GM12873 (cell line): Measurements from ENCODE around the gene DLG2.

ENCODE experiments used
- CTCF ChIP-seq: IDR thresholded peaks from 2 replicates; pipeline ENCODE4 v1.5.1; 2012; ENCODE audit warnings: low read depth, mild to moderate bottlenecking, moderate library complexity, low read length, control low read depth; ENCODE audit not compliant: insufficient read depth; ENCODE audit errors: missing control alignments

The DLG2 gene

GRCh38 chr11:85595285-85595884 is 31.8 kb downstream of the DLG2 start:
- TF ChIP-seq CTCF = peak; percentile 40

DNA sequence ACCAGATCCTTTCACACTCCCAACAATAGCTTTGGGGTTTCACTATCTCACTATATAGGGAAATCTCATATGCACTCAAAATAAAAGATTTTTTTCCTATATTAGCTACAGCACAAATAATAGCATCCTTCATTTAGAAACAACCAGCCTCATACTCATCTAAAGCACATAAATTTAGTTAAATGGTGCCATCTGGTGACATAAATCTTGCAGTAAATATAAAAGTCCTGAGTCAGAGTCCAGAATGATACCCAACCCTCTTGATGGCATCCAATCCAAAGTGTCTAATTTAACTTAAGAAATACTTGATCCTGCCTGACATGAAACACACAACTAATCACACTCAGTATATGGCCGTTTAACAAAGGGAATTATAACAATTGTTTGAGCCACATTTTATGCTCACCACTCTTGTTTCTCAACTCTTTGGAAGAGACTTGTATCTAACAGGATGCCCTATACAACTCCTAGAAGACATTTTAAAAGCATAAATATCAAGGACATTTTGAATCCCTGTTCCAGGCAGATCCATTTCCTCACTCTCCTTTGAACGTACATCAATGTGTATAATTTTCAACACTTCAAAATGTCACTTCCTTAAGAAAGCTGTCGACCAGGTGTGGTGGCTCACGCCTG is 36.2 kb downstream of the DLG2 start:
- TF ChIP-seq CTCF = peak; percentile 12

DNA sequence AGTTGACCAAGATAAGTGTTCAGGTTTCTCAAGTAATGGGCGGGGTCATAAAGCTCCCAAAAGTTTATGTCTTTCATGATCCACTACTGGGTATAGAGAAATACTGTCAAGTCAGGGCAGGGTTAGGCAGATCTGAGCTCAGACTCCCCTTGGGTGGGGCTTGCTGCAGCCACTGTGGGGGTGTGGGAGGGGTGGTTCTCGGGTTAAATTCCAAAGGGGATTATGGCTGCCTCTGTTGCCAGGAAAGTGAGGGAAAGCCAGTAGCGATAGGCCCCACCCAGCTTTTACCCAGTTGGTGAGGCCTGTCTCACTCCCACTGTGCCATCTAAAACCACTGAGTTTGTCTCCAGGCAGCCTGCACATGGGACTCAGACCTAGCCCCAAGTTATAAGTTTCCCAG is 37.8 kb downstream of the DLG2 start:
- TF ChIP-seq CTCF = no peak

- TF ChIP-seq CTCF = no peak
These were observed 45.0 kb downstream of the DLG2 start for GRCh38 chr11:85582111-85582510.

GRCh38 chr11:85575388-85575787 is 51.8 kb downstream of the DLG2 start:
- no peak for TF ChIP-seq CTCF

DNA sequence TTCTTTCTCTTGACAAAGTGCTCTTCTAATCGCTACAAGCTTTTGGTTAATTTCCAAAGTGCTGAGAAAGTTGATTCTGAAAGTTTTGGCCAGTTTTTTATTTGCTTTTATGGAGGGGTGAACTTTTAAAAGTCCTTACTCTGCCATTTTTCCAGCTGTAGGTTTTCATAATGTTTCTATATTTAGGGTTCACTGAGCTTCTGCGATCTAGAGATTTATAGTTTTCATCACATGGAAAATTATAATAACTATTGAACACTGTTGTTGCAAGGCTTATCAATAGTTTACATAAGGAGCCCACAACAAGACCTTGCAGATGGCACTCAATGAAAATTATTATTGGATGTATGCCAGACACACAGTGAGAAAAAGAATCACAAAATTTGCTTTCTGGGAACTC is 55.1 kb downstream of the DLG2 start:
- TF ChIP-seq CTCF = no peak

- TF ChIP-seq CTCF = no peak
These were observed 57.6 kb downstream of the DLG2 start for GRCh38 chr11:85569525-85569924.
